ENCODE measurements around the gene RINL.

RINL gene

DNA sequence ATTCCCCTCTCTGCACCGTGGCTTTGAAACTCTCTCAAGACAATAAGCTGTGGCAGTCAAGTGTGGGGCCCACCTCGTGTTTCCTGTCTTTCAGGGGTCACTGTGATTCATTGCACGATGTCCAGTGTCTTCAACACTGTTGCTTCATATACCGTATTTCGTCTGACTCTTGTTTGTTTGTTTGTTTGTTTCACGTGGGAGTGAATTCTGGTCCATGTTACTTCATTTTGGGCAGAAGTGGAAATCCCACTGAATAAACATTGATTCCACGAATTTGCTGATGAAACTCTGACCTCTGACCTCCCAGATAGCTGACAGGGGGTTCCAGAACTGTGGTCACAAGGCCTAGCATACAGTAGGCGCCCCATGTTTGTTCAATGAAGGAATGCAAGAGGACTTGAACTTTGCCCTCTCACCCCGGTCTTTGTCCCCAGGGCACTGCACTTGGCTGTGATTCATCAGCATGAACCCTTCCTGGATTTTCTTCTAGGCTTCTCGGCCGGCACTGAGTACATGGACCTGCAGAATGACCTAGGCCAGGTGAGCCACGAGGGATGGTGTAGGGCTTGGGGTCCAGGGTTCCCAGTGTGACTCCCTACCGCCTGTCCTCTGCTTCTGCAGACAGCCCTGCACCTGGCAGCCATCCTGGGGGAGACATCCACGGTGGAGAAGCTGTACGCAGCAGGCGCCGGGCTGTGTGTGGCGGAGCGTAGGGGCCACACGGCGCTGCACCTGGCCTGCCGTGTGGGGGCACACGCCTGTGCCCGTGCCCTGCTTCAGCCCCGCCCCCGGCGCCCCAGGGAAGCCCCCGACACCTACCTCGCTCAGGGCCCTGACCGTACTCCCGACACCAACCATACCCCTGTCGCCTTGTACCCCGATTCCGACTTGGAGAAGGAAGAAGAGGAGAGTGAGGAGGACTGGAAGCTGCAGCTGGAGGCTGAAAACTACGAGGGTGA, 26.8 kb upstream of the RINL start:
- H3K4me3 ChIP-seq (ENCODE audit: extremely low read depth, insufficient read depth, low read length, poor library complexity, severe bottlenecking) = no peak overlapping the region
- peaks cover 12% of the 10 kb centered on the region for H3K4me1 ChIP-seq (ENCODE audit: control insufficient read depth, insufficient read depth, low read length, poor library complexity, severe bottlenecking)
- H3K27ac ChIP-seq (ENCODE audit: low read depth, low read length, severe bottlenecking) = no peak overlapping the region
- WGBS, 2 experiments (ENCODE audit: insufficient coverage in 2 of 2) = 93 to 96% methylated on average over 22 to 31 of the region's 35 CpGs
- H3K36me3 ChIP-seq (ENCODE audit: control insufficient read depth, insufficient read depth, low read length) = peaks cover 22% of the 10 kb centered on the region
- H3K9me3 ChIP-seq (ENCODE audit: control insufficient read depth, low read length) = peaks cover 4% of the 10 kb centered on the region

DNA sequence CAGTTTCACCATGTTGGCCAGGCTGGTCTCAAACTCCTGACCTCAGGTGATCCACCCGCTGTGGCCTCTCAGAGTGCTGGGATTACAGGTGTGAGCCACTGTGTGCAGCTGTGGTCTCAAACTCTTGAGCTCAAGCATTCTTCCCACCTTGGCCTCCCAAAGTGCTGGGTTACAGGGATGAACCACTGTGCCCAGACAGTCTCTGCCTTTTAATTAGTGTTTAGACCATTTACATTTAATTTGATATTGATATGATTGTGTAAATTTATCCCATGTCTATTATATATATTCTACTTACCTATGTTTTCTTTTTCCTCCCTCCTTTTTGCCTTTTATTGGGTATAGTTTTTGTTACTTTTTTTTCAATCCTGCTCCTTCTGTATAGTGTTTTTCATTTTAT, 23.6 kb upstream of the RINL start:
- peaks cover 10% of the 10 kb centered on the region for H3K36me3 ChIP-seq (ENCODE audit: control insufficient read depth, insufficient read depth, low read length)
- no peak overlapping the region for H3K27ac ChIP-seq (ENCODE audit: low read depth, low read length, severe bottlenecking)
- peaks cover 17% of the 10 kb centered on the region for H3K4me1 ChIP-seq (ENCODE audit: control insufficient read depth, insufficient read depth, low read length, poor library complexity, severe bottlenecking)
- no peak overlapping the region for H3K4me3 ChIP-seq (ENCODE audit: extremely low read depth, insufficient read depth, low read length, poor library complexity, severe bottlenecking)
- WGBS, 2 experiments (ENCODE audit: insufficient coverage in 2 of 2) = 89% methylated on average over 1 of the region's 1 CpG
- H3K9me3 ChIP-seq (ENCODE audit: control insufficient read depth, low read length) = peaks cover 4% of the 10 kb centered on the region

DNA sequence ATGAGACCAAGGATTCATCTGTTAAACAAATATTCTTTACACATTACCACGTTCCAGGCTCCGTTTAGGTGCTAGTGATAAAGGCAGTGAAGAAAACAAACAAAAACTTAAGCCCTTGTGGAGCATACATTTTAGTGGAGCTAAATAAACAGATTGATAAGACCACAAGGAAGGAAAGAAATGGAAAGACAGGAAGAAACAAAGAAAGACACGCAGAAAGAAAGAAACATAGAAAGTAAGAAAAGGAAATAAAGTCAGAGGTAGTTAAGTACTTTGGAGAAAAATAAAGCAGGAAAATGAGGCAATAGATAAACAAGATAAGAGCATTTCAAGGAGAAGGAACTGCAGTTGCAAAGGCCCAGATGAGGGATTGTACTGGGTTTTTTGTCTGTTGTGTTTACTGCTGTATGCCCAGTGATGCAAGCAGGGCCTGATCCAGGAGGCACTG, 22.7 kb upstream of the RINL start:
- Histone ChIP-seq H3K4me3 (ENCODE audit: extremely low read depth, insufficient read depth, low read length, poor library complexity, severe bottlenecking) (peak overlapping the region; percentile 65), H3K4me1 (ENCODE audit: control insufficient read depth, insufficient read depth, low read length, poor library complexity, severe bottlenecking) (peaks cover 17% of the 10 kb centered on the region), H3K9me3 (ENCODE audit: control insufficient read depth, low read length) (peaks cover 4% of the 10 kb centered on the region), H3K36me3 (ENCODE audit: control insufficient read depth, insufficient read depth, low read length) (peaks cover 4% of the 10 kb centered on the region), H3K27ac (ENCODE audit: low read depth, low read length, severe bottlenecking) (peak overlapping the region; percentile 94)
- 78 to 82% methylated on average over 1 to 2 of the region's 3 CpGs for WGBS, 2 experiments (ENCODE audit: insufficient coverage in 2 of 2)

DNA sequence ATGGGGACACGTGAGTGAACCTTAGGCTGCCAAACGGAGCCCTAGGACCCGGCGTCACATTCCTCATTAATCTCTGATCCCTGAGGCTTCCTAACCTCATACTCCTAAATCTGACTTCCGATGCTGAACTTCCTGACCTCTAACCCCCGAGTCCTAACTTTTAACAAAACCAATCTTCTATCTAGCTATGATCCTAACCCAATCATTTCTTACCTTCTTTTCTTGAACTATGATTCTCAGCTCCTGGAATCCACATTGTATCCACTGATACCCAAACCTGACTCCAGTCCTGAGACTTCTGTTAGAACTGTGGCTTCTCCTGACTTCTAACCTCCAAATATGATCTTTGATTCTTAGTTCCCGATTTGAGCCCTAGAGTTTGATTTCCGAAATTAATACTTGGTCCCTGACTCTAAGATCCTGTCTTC, 22.1 kb upstream of the RINL start:
- H3K4me3 ChIP-seq (ENCODE audit: extremely low read depth, insufficient read depth, low read length, poor library complexity, severe bottlenecking) = peak overlapping the region; percentile 65
- peaks cover 4% of the 10 kb centered on the region for H3K9me3 ChIP-seq (ENCODE audit: control insufficient read depth, low read length)
- 0 to 5% methylated on average over 6 to 7 of the region's 8 CpGs for WGBS, 2 experiments (ENCODE audit: insufficient coverage in 2 of 2)
- peak overlapping the region; percentile 94 for H3K27ac ChIP-seq (ENCODE audit: low read depth, low read length, severe bottlenecking)
- peaks cover 17% of the 10 kb centered on the region for H3K4me1 ChIP-seq (ENCODE audit: control insufficient read depth, insufficient read depth, low read length, poor library complexity, severe bottlenecking)
- H3K36me3 ChIP-seq (ENCODE audit: control insufficient read depth, insufficient read depth, low read length) = no peaks in the 10 kb centered on the region

DNA sequence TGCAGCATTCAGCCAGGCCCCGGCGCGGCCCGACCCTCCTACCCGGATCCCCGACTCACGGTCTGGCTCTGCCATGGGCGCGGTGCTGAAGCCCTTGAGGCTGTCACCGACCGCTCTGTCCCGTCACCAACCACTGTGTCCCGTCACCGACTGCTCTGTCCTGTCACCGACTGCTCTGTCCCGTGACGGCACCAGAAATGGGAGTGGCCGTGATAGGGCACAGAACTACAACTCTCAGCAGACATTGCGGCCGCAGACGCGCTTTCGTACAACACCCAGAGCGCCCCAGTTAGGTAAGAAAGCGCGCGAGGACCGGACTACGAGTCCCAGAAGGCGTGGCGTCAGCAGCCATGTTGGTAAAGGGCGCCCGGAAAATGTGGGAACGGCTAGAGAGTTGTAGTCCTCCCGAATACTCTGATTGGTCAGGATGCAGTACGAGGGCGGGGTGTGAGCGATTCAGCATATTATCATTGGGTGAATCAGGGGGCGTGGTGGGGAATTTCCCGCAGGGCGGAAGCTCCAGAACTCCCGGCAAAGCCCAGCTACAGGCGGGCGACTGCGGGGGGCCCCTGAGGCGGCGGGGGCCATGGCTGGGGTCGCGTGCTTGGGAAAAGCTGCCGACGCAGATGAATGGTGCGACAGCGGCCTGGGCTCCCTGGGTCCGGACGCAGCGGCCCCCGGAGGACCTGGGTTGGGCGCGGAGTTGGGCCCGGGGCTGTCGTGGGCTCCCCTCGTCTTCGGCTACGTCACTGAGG, 21.5 kb upstream of the RINL start, which contains the start of the genes NFKBIB and SIRT2:
TSS of gene NFKBIB (plus strand) at position 523 of the 755 bp plus-strand sequence. CDS start at position 587, 64 bp downstream.
TSS of gene SIRT2 (minus strand) at position 172 of the 755 bp plus-strand sequence. CDS start at position 75, 97 bp downstream.
- Histone ChIP-seq H3K36me3 (ENCODE audit: control insufficient read depth, insufficient read depth, low read length) (no peaks in the 10 kb centered on the region), H3K4me1 (ENCODE audit: control insufficient read depth, insufficient read depth, low read length, poor library complexity, severe bottlenecking) (peaks cover 17% of the 10 kb centered on the region), H3K4me3 (ENCODE audit: extremely low read depth, insufficient read depth, low read length, poor library complexity, severe bottlenecking) (peak within 1 kb of the TSS; percentile 65), H3K27ac (ENCODE audit: low read depth, low read length, severe bottlenecking) (peak within 1 kb of the TSS; percentile 94), H3K9me3 (ENCODE audit: control insufficient read depth, low read length) (peaks cover 4% of the 10 kb centered on the region)
- 1 to 3% methylated on average over 54 to 64 of the region's 64 CpGs for WGBS, 2 experiments (ENCODE audit: insufficient coverage in 2 of 2)

DNA sequence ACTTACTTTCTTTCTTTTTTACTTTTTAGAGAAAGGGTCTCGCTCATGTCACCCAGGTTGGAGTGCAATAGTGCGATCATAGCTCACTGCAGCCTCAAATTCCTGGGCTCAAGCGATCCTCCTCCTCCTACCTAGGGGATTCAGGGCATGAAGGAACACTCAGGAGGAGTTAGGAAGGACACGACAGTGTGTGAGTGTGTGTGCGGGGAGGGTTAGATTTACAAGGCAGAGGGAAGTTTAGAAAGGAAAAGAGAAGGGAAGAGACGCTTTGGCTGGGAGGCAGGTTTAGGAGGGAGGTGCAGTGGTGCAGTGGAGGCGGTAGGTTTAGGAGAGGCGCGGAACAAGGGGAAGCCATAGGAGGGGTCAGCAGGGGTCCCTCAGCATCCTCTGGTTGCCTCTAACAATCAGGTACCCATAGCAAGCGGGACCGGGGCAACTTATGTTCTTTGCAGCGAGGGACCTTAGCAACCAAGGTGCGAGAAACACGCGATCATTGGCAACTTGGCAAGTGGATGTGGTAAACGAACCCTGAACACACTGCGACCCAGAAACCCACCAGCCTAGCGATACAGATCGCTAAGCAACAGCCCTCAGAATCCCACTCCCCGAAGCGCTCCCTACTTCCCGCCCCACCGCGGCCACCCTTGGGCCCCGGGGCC, 20.8 kb upstream of the RINL start:
- H3K9me3 ChIP-seq (ENCODE audit: control insufficient read depth, low read length) = peaks cover 4% of the 10 kb centered on the region
- H3K4me1 ChIP-seq (ENCODE audit: control insufficient read depth, insufficient read depth, low read length, poor library complexity, severe bottlenecking) = peaks cover 17% of the 10 kb centered on the region
- no peaks in the 10 kb centered on the region for H3K36me3 ChIP-seq (ENCODE audit: control insufficient read depth, insufficient read depth, low read length)
- H3K27ac ChIP-seq (ENCODE audit: low read depth, low read length, severe bottlenecking) = peak overlapping the region; percentile 24
- WGBS, 2 experiments (ENCODE audit: insufficient coverage in 2 of 2) = 39% methylated on average over 22 to 23 of the region's 25 CpGs
- peak overlapping the region; percentile 65 for H3K4me3 ChIP-seq (ENCODE audit: extremely low read depth, insufficient read depth, low read length, poor library complexity, severe bottlenecking)

DNA sequence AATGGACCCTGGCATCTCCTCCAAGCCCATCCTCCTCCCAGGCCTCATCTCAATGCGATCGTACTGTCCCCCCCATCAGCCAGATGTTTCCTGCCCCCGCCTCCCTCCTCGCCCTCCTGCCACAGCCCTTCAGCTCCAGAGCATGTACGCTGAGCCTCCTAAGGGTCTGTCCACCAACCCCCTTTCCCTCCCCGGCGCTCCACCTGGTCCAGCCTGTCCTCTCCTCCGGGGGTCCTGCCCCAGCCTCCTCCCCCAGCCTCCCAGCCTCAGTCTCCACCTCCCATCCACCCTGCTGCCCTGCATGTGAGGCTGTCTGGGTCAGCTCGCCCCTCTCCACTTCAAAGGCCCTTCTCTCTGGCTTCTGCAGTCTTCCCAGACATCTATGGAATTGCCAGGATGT, 16.9 kb upstream of the RINL start:
- WGBS, 2 experiments (ENCODE audit: insufficient coverage in 2 of 2) = 93% methylated on average over 3 to 4 of the region's 9 CpGs
- H3K36me3 ChIP-seq (ENCODE audit: control insufficient read depth, insufficient read depth, low read length) = peaks cover 6% of the 10 kb centered on the region

DNA sequence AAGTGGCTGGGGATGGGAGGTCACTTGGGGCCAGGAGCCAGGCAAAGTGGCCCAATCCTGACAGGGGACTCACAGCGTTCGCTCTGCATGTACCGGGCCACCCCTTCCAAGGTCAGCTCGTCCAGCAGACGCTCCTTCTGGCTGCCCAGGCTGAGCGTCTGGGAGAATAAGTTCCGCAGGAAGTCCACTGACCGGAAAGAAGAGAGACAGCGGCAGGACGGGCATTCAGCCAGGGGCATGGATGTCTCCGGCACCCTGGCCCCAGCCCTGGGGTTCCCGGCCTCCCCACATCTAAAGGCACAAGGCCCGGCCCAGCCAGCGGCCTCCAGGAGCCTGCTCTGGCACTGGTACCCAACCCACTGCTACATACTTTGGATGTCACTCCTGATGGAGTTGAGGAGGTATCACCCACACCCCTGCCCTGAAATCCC, 15.3 kb upstream of the RINL start:
- Histone ChIP-seq H3K4me3 (ENCODE audit: extremely low read depth, insufficient read depth, low read length, poor library complexity, severe bottlenecking) (no peak overlapping the region), H3K27ac (ENCODE audit: low read depth, low read length, severe bottlenecking) (no peak overlapping the region), H3K4me1 (ENCODE audit: control insufficient read depth, insufficient read depth, low read length, poor library complexity, severe bottlenecking) (peaks cover 4% of the 10 kb centered on the region), H3K9me3 (ENCODE audit: control insufficient read depth, low read length) (no peaks in the 10 kb centered on the region), H3K36me3 (ENCODE audit: control insufficient read depth, insufficient read depth, low read length) (peaks cover 11% of the 10 kb centered on the region)
- WGBS, 2 experiments (ENCODE audit: insufficient coverage in 2 of 2) = 95 to 96% methylated on average over 11 to 14 of the region's 14 CpGs

More for the DNA sequence above, 16.9 kb upstream of the RINL start:
- H3K27ac ChIP-seq (ENCODE audit: low read depth, low read length, severe bottlenecking) = no peak overlapping the region
- no peaks in the 10 kb centered on the region for H3K9me3 ChIP-seq (ENCODE audit: control insufficient read depth, low read length)
- H3K4me1 ChIP-seq (ENCODE audit: control insufficient read depth, insufficient read depth, low read length, poor library complexity, severe bottlenecking) = peaks cover 5% of the 10 kb centered on the region
- H3K4me3 ChIP-seq (ENCODE audit: extremely low read depth, insufficient read depth, low read length, poor library complexity, severe bottlenecking) = no peak overlapping the region

DNA sequence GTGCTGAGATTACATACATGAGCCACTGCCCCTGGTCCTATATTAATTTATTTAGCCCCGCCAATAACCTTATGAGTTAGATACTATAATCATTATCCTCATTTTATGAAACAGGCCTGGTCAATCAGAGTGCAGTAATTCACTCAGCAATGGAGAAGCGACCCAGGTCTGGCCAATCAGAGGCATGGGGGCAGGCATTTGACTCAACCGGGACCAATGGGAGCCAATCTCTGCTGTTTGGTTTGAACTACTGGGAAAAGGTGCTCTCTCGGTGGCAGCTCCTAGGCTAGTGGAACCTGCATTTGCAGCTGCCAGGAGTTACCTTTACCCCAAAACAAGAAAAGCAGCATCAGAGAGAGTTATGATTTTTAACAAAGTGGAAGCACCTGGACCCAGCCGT, 14.8 kb upstream of the RINL start:
- H3K36me3 ChIP-seq (ENCODE audit: control insufficient read depth, insufficient read depth, low read length) = peaks cover 11% of the 10 kb centered on the region
- 89 to 95% methylated on average over 4 of the region's 5 CpGs for WGBS, 2 experiments (ENCODE audit: insufficient coverage in 2 of 2)

DNA sequence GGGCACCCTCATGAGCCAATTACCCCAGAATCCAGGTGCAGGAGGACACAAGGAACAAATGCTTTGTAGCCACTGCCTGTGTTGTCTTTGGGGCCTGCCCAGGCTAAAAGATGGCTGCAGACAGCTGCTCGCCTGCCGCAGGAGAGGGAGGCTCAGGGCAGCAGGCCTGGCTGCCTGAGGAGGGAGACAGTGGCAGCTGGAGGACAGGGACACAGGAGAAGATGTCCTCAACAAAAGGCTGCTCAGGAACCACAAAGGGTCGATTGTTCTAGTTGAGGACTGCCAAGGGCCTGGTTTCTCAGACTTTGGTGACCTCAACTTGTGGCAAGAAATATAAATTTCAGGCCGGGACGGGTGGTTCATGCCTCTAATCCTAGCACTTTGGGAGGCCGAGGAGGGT, 13.7 kb upstream of the RINL start:
- no peak overlapping the region for H3K27ac ChIP-seq (ENCODE audit: low read depth, low read length, severe bottlenecking)

More for the DNA sequence above, 14.8 kb upstream of the RINL start:
- Histone ChIP-seq H3K9me3 (ENCODE audit: control insufficient read depth, low read length) (no peaks in the 10 kb centered on the region), H3K27ac (ENCODE audit: low read depth, low read length, severe bottlenecking) (no peak overlapping the region), H3K4me1 (ENCODE audit: control insufficient read depth, insufficient read depth, low read length, poor library complexity, severe bottlenecking) (no peaks in the 10 kb centered on the region), H3K4me3 (ENCODE audit: extremely low read depth, insufficient read depth, low read length, poor library complexity, severe bottlenecking) (no peak overlapping the region)

More for the DNA sequence above, 13.7 kb upstream of the RINL start:
- WGBS, 2 experiments (ENCODE audit: insufficient coverage in 2 of 2) = 83 to 93% methylated on average over 6 of the region's 6 CpGs
- H3K9me3 ChIP-seq (ENCODE audit: control insufficient read depth, low read length) = no peaks in the 10 kb centered on the region
- no peaks in the 10 kb centered on the region for H3K4me1 ChIP-seq (ENCODE audit: control insufficient read depth, insufficient read depth, low read length, poor library complexity, severe bottlenecking)
- H3K4me3 ChIP-seq (ENCODE audit: extremely low read depth, insufficient read depth, low read length, poor library complexity, severe bottlenecking) = no peak overlapping the region
- peaks cover 11% of the 10 kb centered on the region for H3K36me3 ChIP-seq (ENCODE audit: control insufficient read depth, insufficient read depth, low read length)

Measured in mesodermal cell (in vitro differentiated cells).